ENCODE data around the gene SLC35F6.
"Not testable (repeated sequence)": the region's sequence is repeated elsewhere in the genome, so short reads cannot be mapped to it uniquely, and the experiment has no call there.

The SLC35F6 gene

GRCh38 chr2:26730549-26731344, 33.3 kb upstream of the SLC35F6 start:
- DNase-seq (ENCODE audit: low read depth, low spot score): no peak

DNA sequence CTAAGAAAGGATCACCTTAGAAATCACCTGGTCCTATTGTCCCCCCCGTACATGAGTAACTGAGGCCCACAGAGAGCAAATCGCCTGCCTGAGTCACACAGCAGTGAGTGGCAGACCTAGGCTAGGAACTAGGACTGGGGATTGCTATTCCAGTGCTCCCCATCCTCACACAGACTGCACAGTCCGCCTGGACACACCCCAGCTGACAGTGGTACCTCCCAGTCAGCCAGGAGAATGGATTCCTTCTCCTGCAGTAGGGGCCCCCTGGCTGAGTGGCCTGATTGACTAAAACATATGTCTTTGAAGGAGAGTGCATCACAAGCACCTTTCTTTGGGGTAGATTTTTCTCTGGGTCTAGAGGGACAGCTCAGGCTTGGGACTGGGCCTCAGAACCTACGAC, 32.4 kb upstream of the SLC35F6 start:
- no peak for DNase-seq (ENCODE audit: low read depth, low spot score)

DNA sequence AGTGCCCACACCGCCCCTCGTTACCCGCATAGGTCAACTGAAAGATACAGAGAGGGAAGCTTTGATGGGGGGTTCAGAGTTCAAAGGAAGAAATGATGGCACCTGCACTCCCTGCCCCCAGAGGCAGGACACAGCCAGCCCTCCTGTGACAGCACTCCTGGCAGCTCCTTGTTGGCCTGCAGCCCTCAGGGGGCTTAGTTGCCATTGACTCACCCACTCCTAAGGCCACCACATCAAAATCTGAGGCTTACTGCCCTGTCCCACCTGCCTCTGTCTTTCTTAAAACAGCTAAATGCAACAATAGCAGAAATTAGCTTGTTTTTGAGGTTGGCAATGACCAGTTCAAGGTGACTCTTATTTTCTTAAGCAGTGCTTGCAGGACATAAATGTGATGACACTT, 31.6 kb upstream of the SLC35F6 start:
- DNase-seq (ENCODE audit: low read depth, low spot score): no peak

DNA sequence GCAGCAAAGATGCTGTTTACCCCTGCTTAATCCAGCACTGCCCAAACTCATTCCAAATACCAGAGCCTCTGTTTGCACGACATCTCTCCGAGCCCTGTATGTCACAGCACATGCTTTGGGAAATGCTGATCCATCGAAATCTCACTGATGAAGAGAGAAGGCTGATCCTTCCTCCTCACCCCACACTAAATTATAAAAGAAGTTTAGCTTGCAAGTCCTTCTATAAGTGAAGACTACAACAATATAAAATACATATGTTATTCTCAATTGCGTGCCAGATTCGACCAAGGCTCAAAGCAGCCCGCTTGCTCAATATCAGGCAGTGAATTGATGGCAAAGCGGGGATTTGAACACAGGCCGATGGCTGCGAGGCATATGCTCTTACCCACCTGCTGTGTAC, 30.7 kb upstream of the SLC35F6 start:
- no peak for DNase-seq (ENCODE audit: low read depth, low spot score)

DNA sequence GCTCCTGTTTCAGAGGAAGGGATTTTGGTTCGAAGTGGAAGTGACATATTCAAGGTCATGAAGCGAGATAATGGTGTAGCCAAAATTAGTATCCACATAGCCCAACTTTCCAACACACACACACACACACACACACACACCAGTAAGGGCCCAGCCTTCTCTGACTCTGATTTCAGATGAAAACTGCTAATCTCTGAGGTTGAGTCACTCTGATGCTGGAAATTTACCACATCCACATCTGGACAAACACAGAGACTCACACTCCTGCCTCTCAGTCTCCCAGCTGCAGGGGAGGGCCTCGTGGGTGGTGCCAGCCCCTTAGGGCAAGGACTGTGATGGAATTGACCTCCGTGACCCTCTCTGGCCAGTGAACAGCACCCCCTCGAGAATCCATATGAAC, 29.0 kb upstream of the SLC35F6 start:
- DNase-seq (ENCODE audit: low read depth, low spot score): peak; percentile 80

DNA sequence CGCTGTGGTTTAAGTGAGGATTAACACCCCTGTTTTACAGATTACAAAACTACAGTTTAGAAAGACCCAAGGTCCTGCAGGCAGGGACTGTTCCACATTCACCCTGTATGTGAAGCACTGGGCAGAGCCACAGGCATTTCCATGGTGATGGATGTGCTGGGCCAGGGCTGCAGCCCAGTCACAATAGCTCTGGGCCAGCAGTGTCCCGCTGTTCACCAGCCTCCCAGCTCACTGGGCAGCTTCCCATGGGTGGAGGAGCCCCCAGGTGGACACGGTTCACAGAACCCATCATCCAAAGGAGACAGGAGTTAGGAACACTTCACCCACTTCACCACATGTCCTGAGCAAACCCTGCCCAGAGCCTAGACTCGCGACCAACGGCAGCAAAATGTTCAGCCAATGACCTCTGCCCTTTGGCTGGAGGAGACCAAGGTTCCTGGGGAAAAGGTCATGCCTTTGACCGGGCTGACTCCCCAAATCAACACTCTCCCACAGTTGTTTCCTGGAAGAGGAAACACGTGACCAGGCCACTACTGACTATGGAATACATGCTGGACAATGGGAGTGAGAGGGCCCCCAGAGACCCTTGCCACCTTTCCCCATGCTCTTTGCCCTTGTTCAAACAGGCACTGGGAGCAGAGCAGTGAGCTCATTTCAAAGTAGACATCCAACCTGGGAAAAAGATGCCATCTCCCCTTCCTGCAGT, 28.0 kb upstream of the SLC35F6 start:
- DNase-seq (ENCODE audit: low read depth, low spot score): no peak

GRCh38 chr2:26737221-26737620, 26.9 kb upstream of the SLC35F6 start:
- no peak for DNase-seq (ENCODE audit: low read depth, low spot score)

GRCh38 chr2:26738481-26738880, 25.6 kb upstream of the SLC35F6 start:
- DNase-seq (ENCODE audit: low read depth, low spot score): no peak

DNA sequence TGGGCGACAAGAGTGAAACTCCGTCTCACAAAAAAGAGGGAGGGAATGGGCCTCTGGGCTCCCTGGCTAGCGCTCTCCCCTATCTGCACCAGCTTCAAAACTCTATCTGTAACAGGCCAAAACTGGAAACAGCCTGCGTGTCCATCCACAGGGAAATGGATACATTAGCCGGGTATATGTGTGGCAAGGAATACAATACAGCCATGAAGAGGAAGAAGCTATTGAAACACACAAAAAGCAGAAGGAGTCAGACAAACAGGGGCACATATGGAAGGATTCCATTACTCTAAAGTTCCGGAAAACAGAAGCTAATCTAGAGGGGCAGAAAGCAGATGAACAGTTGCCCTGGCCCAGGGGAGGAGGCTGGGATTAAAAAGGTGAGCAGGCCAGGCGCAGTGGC, 24.6 kb upstream of the SLC35F6 start:
- no peak for DNase-seq (ENCODE audit: low read depth, low spot score)

GRCh38 chr2:26740346-26740745, 23.7 kb upstream of the SLC35F6 start:
- no peak for DNase-seq (ENCODE audit: low read depth, low spot score)

- DNase-seq (ENCODE audit: low read depth, low spot score): no peak
Measured at GRCh38 chr2:26740890-26741302, 23.2 kb upstream of the SLC35F6 start.

- no peak for DNase-seq (ENCODE audit: low read depth, low spot score)
Measured at GRCh38 chr2:26742048-26742770, 21.9 kb upstream of the SLC35F6 start.

DNA sequence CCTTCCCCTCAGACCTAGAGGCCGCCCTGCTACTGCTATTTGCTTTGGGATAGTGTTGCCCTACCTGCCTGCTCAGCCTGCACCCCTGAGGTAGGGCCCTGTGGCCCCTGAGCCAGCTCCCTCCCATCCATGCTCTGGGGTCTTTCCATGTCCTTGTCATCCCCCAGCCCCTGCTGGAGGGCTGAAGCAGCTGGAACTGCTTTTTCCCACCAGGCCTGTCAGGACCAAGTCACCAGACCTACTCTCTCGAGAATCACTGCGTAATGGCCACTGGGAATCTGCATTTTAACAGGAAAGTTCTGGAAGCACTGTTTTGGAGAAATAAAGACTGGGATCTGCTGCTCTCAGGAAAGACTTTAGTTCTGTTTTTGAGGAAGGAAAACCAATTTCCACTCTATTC, 20.2 kb upstream of the SLC35F6 start:
- no peak for DNase-seq (ENCODE audit: low read depth, low spot score)

GRCh38 chr2:26744953-26745352, 19.1 kb upstream of the SLC35F6 start:
- DNase-seq (ENCODE audit: low read depth, low spot score): no peak

- no peak for DNase-seq (ENCODE audit: low read depth, low spot score)
Measured at GRCh38 chr2:26745609-26746327, 18.3 kb upstream of the SLC35F6 start.

DNA sequence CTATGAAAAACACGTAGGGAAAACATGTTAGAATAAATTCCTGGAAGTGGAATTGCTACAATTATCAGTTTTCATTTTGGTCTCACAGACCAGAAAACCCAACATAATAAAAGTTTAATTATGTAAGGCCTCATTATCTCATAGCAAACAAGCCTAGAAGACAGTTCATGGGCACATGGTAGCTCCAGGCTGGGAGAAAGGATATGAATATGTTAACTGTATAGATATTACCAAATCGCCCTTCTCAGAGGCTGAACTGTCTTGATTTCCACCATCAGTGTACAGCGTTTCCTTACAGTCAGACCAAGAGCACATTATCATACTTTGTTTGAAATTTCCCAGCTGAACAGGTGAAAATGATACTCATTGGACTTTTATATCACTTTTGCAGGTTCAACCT, 17.1 kb upstream of the SLC35F6 start:
- DNase-seq (ENCODE audit: low read depth, low spot score): no peak

DNA sequence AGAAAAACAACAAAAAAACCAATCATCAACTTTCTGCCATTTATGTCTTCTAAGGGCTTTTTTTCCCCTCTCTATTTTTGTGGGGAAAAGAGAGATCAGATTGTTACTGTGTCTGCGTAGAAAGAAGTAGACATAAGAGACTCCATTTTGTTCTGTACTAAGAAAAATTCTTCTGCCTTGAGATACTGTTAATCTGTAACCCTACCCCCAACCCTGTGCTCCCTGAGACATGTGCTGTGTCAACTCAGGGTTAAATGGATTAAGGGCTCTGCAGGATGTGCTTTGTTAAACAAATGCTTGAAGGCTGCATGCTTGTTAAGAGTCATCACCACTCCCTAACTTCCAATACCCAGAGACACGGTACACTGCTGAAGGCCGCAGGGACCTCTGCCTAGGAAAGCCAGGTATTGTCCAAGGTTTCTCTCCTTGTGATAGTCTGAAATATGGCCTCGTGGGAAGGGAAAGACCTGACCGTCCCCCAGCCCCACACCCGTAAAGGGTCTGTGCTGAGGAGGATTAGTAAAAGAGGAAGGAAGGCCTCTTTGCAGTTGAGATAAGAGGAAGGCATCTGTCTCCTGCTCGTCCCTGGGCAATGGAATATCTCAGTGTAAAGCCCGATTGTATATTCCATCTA, 14.2 kb upstream of the SLC35F6 start:
- not testable (repeated sequence) for DNase-seq (ENCODE audit: low read depth, low spot score)

- DNase-seq (ENCODE audit: low read depth, low spot score): not testable (repeated sequence)
Measured at GRCh38 chr2:26750467-26750866, 13.6 kb upstream of the SLC35F6 start.

DNA sequence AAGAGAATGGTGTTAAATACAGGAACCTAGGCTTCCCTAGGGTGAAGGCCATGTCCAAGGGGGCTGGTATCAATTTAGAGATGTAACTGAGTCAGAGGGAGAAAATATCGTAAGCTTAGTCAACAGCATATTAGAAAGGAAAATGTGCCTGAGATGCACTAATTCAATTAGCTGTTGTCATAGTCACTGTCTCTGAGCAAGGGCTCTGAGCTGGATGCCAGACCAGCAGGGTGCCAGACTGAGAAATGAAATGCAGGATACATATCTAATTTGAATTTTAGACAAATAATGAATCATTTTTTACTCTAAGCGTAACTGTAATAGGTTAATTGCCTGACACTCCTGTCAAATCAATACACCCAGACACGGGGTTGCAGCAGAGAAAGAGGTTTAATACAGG, 11.4 kb upstream of the SLC35F6 start:
- no peak for DNase-seq (ENCODE audit: low read depth, low spot score)

DNA sequence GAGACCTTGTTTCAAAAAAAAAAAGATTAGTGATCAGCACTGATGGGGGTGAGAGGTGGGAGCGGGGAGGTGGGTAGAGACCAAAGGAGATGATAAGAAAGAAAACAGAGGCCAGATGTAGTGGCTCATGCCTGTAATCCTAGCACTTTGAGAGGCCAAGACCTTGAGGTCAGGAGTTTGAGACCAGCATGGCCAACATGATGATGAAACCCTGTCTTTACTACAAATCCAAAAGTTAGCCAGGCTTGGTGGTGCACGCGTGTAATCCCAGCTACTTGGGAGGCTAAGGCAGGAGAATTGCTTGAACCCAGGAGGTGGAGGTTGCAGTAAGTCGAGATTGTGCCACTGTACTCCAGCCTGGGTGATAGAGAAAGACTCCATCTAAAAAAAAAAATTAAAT, 9.5 kb upstream of the SLC35F6 start:
- no peak for DNase-seq (ENCODE audit: low read depth, low spot score)

DNA sequence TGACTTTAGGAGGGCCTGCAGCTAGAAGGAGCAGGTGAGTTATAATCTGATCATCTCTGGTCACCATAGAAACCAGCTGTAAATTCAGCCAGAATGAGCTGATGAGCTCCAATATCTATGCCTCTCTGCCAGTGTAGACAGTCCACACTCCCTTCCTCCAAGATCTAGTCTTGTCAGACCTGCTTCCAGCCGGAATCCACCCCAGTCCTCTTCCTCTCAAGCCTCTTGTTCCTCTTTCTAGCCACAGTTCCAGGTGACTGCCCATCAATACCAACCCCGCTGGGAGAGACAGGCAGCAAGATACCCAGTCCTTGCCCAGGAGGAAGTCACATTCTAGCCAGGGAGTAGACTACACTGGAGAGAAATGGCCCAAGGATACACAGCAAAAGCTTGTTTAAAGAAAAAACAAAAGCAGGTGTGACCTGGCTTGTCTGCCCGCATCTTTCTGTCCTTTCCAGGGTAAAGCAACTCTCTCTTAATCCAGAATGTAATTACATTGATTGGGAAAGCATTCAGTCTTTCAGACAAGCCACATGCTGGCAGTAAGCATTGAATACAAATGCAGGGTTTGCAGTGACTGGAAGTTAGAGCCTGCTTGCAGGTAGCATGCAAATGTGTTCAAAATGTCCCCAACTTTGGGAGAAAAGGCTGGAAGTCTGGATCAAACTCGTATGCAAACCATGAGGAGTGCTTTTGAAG, 9.0 kb upstream of the SLC35F6 start:
- no peak for DNase-seq (ENCODE audit: low read depth, low spot score)

Data from brain pericyte (primary cell).